Superior temporal gyrus (tissue), 1 donor: ENCODE data around the gene SLC25A24.
"Not testable (repeated sequence)": the region's sequence is repeated elsewhere in the genome, so short reads cannot be mapped to it uniquely, and the experiment has no call there.

Experiments used
- DNase-seq: peaks from one replicate; pipeline ENCODE4 v3.0.0-alpha.2; 2016; ENCODE audit errors: extremely low spot score

SLC25A24 gene

DNA sequence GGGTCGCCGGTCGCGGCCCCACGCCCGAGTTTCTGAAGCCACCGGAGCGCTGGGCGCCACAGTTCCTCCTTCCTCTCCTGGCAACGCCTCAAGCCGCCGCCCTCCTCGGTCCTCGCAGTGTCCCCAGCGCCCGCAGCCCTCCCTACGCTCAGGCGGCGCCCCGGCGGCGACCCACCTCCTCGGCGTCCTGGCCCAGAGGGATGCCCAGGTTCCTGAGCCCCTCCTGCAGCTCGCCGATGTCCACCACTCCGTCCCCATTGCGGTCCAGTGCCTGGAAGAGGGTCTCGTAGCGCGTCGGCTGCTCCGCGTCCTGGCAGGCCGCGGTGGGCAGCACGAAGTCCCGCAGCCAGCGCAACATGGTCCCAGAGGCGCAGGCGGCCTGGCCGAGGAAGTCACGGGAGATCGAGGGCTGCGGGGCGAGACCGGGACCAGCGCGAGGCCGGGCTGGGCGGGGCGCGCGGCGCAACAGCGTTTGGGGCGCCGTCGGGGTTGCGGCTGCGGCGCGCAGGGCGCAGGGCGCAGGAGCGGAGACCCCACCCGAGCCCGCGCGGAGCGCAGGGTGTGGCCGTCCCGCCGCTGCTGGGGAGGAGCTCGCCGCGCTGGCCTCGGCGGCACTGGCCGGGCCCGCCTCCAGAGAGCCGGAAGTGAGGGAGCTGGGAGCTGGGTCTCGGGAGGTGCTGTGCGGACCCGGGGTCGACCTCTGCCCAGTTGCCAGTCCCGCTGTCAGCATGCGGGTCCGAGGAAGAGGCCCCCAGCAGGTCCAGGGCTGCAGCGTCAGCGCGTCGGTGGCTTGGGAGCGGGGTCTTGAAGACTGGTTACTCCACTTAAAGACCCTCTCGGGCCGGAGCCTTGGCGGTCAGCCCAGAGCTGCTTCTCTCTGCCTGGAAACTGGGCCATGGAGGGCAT is at the start of gene SLC25A24:
SLC25A24 (minus strand) TSS at position 563 of the 906 bp plus-strand sequence; CDS start at position 358, 205 bp downstream.
- peak; percentile 64 for DNase-seq

GRCh38 chr1:108243976-108244375 is 43.8 kb upstream of the SLC25A24 start, which contains the start of gene NBPF4:
Gene NBPF4, minus strand, starts transcription at chr1:108244076. Its CDS starts 315 bp downstream, at chr1:108243761.
- not testable (repeated sequence) for DNase-seq

DNA sequence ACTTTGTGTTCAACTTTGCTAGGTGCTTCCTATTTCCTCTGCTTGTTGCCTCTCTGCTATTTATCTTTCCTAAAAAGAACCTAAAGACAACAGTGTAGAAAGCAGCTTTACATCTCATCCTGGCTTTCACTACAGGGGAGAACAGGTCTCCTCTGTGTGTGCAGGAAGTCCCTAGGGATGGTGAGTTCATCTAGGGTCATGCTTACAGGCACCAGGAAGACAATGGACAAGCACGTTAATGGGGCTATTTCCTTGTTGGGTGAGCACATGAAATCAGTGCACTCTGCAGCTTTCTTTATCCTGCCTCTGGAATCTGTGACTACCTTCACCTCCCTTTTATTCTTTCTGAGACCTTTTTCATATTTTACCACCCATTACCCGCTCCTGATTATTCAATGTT is 39.3 kb upstream of the SLC25A24 start:
- not testable (repeated sequence) for DNase-seq

DNA sequence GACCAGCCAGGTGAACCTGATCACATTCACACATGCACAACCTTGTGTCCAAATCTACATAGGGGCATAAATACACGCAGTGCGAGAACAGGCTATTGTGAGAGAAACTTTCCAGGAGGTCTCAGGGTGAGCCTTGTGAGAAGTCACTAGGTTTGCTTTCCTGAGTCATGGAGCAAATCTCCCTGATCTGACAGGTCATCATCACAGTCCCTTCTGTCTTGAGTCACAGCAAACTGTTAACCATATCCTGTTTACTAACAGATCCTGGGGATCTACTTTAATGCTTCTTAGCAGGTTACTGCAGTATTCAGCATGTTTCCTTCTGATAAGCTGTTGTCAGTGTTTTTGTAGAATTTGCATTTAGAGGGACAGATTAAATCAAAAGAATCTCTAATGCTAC is 35.2 kb upstream of the SLC25A24 start:
- not testable (repeated sequence) for DNase-seq

GRCh38 chr1:108232183-108232582 is 32.0 kb upstream of the SLC25A24 start:
- not testable (repeated sequence) for DNase-seq

DNA sequence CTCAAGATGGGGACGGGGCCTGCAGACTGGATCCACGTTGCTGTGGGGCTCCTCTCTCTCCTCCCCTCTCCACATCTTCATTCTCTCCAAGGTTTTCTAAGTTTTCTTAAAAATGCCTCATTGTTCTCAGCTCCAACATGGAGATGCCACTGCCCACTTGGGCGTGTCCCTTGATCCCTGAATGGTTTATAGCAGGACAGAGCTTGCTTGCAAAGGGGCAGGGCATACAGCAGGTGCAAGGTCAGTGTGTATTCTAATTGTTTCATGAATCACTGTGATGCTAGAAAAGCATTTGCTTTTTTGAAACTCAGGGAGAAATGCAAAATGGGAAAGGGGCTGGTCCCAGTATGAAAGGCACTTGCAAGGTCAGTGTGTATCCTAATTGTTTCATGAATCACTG is 29.8 kb upstream of the SLC25A24 start:
- not testable (repeated sequence) for DNase-seq

GRCh38 chr1:108227772-108228171 is 27.6 kb upstream of the SLC25A24 start:
- not testable (repeated sequence) for DNase-seq

GRCh38 chr1:108226855-108227254 is 26.7 kb upstream of the SLC25A24 start:
- not testable (repeated sequence) for DNase-seq

- DNase-seq = not testable (repeated sequence)
Observed at GRCh38 chr1:108223226-108223625, 23.1 kb upstream of the SLC25A24 start.

- not testable (repeated sequence) for DNase-seq
Observed at GRCh38 chr1:108217515-108218174, 17.5 kb upstream of the SLC25A24 start.

DNA sequence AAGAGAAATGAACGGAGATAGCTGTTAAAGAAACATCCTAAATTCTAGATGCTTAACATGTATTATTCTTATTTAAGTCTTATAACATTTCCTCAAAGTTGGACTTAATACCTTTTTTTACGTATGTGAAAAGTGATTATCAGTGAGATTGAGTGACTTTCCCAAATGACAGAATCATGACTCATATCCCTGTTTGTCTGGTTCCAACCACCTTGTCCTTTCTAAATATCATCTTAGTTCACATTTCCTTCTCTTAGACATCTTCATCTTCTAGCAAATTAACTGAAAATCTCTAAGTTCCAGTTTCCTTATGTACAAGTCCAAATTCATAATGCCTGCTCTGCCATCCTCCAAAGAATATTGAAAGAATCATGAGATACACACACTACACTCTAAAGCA is 16.9 kb upstream of the SLC25A24 start:
- DNase-seq = not testable (repeated sequence)

GRCh38 chr1:108216028-108216890 is 16.1 kb upstream of the SLC25A24 start:
- DNase-seq = not testable (repeated sequence)

- DNase-seq = peak; percentile 84
Observed at GRCh38 chr1:108214641-108215465, 14.7 kb upstream of the SLC25A24 start.

GRCh38 chr1:108211014-108211413 is 10.9 kb upstream of the SLC25A24 start:
- no peak for DNase-seq

DNA sequence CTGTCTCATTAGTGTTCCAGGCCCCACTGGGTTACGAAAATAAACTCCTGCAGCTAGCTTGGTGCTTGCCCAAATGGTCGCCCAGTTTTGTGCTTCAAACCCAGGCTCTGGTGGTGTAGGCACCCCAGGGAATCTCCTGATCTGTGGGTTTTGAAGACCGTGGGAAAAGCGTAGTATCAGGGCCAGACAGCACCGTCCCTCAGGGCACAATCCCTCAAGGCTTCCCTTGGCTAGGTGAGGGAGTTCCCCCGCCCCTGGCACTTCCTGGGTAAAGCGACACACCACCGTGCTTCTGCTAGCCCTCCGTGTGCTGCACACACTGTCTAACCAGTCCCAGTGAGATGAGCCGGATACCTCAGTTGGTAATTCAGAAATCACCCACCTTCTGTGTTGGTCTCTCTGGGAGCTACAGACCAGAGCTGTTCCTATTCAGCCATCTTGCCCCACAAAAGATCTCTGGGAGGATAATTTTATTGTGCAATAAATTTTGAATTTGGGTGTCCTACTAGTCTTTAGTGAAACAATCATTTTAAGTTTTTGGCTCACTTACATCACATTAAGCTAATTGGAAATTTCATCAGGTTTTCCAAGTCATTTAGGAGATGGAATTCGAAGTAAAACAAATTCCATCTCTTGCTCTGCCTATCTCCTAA is 9.4 kb upstream of the SLC25A24 start:
- no peak for DNase-seq

DNA sequence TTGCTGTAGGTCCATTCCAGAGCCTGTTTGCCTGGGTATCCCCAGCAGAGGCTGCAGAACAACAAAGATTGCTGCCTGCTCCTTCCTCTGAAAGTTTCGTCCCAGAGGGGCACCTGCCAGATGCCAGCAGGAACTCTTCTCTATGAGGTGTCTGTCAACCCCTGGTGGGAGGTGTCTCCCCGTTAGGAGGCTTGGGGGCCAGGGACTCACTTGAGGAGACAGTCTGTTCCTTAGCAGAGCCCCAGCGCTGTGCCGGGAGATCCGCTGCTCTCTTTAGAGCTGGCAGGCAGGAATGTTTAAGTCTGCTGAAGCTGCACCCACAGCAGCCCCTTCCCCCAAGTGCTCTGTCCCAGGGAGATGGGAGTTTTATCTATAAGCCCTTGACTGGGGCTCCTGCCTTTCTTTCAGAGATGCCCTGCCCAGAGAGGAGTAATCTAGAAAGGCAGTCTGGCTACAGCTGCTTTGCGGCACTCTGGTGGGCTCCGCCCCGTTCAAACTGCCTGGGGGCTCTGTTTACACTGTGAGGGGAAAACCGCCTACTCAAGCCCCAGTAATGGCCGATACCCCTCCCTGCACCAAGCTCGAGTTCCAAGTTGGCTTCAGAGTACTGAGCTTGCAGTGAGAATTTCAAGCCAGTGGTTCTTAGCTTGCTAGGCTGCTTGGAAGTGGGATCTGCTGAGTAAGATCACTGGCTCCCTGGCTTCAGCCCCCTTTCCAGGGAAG is 8.7 kb upstream of the SLC25A24 start:
- DNase-seq = no peak

GRCh38 chr1:108203582-108203981 is 3.4 kb upstream of the SLC25A24 start:
- not testable (repeated sequence) for DNase-seq

- no peak for DNase-seq
Observed at GRCh38 chr1:108201687-108202086, 1.5 kb upstream of the SLC25A24 start.

GRCh38 chr1:108200687-108201051 is 526 bp upstream of the SLC25A24 start:
- peak; percentile 79 for DNase-seq
